ENCODE measurements around the gene MANSC1. TPM values are rescaled to one million over a fixed set of nuclear protein-coding genes. Genes with fewer than 3 reads are reported as not detected.
"Not testable (repeated sequence)": the region's sequence is repeated elsewhere in the genome, so short reads cannot be mapped to it uniquely, and the experiment has no call there.

The MANSC1 gene
- polyA plus RNA-seq, 3 donors = 7.0 to 14.2 (median 11.3) TPM

- 25 to 29% (median 28%) methylated on average over 10 of the region's 10 CpGs for WGBS, 3 donors
- H3K27ac ChIP-seq (ENCODE audit: low read depth, low read length) = no peak overlapping the region
These were observed 15.5 kb downstream of the MANSC1 start for GRCh38 chr12:12334367-12335040.

GRCh38 chr12:12333407-12334366 is 16.4 kb downstream of the MANSC1 start:
- no peak overlapping the region for H3K27ac ChIP-seq (ENCODE audit: low read depth, low read length)
- 58 to 79% (median 65%) methylated on average over 12 of the region's 12 CpGs for WGBS, 3 donors

- no peak overlapping the region for H3K27ac ChIP-seq (ENCODE audit: low read depth, low read length)
- 19 to 89% (median 88%) methylated on average over 1 of the region's 1 CpG for WGBS, 3 donors
These were observed 18.1 kb downstream of the MANSC1 start for GRCh38 chr12:12331896-12332295.

GRCh38 chr12:12331244-12331771 is 18.7 kb downstream of the MANSC1 start:
- 61 to 89% (median 89%) methylated on average over 7 of the region's 7 CpGs for WGBS, 3 donors
- H3K27ac ChIP-seq (ENCODE audit: low read depth, low read length) = no peak overlapping the region

- no peak overlapping the region for H3K27ac ChIP-seq (ENCODE audit: low read depth, low read length)
- WGBS, 3 donors = 0 to 3% (median 0%) methylated on average over 1 of the region's 1 CpG
These were observed 22.2 kb downstream of the MANSC1 start for GRCh38 chr12:12327802-12328201.

GRCh38 chr12:12326262-12326661 is 23.8 kb downstream of the MANSC1 start:
- WGBS, 3 donors = 82 to 89% (median 89%) methylated on average over 3 of the region's 3 CpGs
- no peak overlapping the region for H3K27ac ChIP-seq (ENCODE audit: low read depth, low read length)

- H3K27ac ChIP-seq (ENCODE audit: low read depth, low read length) = no peak overlapping the region
- WGBS, 3 donors = 69 to 77% (median 76%) methylated on average over 9 of the region's 9 CpGs
These were observed 26.5 kb downstream of the MANSC1 start for GRCh38 chr12:12323591-12323990.

GRCh38 chr12:12323118-12323517 is 26.9 kb downstream of the MANSC1 start:
- 47 to 77% (median 76%) methylated on average over 3 to 4 of the region's 4 CpGs for WGBS, 3 donors
- H3K27ac ChIP-seq (ENCODE audit: low read depth, low read length) = no peak overlapping the region

GRCh38 chr12:12319451-12320183 is 30.4 kb downstream of the MANSC1 start:
- 50 to 62% (median 55%) methylated on average over 9 of the region's 9 CpGs for WGBS, 3 donors
- no peak overlapping the region for H3K27ac ChIP-seq (ENCODE audit: low read depth, low read length)

- no peak overlapping the region for H3K27ac ChIP-seq (ENCODE audit: low read depth, low read length)
These were observed 34.2 kb downstream of the MANSC1 start for GRCh38 chr12:12315838-12316237.

GRCh38 chr12:12310695-12311094 is 39.3 kb downstream of the MANSC1 start:
- WGBS, 3 donors = 91 to 99% (median 93%) methylated on average over 9 to 10 of the region's 10 CpGs

GRCh38 chr12:12305568-12306300 is 44.3 kb downstream of the MANSC1 start:
- WGBS, 3 donors = 80 to 84% (median 80%) methylated on average over 7 of the region's 7 CpGs
- no peak overlapping the region for H3K27ac ChIP-seq (ENCODE audit: low read depth, low read length)

More at GRCh38 chr12:12310695-12311094, 39.3 kb downstream of the MANSC1 start:
- H3K27ac ChIP-seq (ENCODE audit: low read depth, low read length) = not testable (repeated sequence)

GRCh38 chr12:12302976-12303375 is 47.1 kb downstream of the MANSC1 start:
- no peak overlapping the region for H3K27ac ChIP-seq (ENCODE audit: low read depth, low read length)
- 95 to 100% (median 96%) methylated on average over 2 of the region's 2 CpGs for WGBS, 3 donors

GRCh38 chr12:12301122-12301521 is 48.9 kb downstream of the MANSC1 start:
- no peak overlapping the region for H3K27ac ChIP-seq (ENCODE audit: low read depth, low read length)
- 88 to 96% (median 91%) methylated on average over 2 of the region's 2 CpGs for WGBS, 3 donors

- H3K27ac ChIP-seq (ENCODE audit: low read depth, low read length) = no peak overlapping the region
- WGBS, 3 donors = 83 to 85% (median 85%) methylated on average over 8 of the region's 8 CpGs
These were observed 52.7 kb downstream of the MANSC1 start for GRCh38 chr12:12297201-12297830.

- 55 to 69% (median 58%) methylated on average over 5 of the region's 5 CpGs for WGBS, 3 donors
- no peak overlapping the region for H3K27ac ChIP-seq (ENCODE audit: low read depth, low read length)
These were observed 55.6 kb downstream of the MANSC1 start for GRCh38 chr12:12294215-12295005.

GRCh38 chr12:12290206-12290605 is 59.8 kb downstream of the MANSC1 start:
- WGBS, 3 donors = 59 to 88% (median 88%) methylated on average over 1 of the region's 1 CpG
- H3K27ac ChIP-seq (ENCODE audit: low read depth, low read length) = no peak overlapping the region
